ENCODE results near the gene ANKRD13B. TPM values are rescaled to one million over a fixed set of nuclear protein-coding genes. Genes with fewer than 3 reads are reported as not detected.

ANKRD13B gene
- total RNA-seq, 2 donors from 2014 or later = 11.5 to 35.5 TPM

GRCh38 chr17:29610395-29610794 is 17.5 kb downstream of the ANKRD13B start:
- H3K27me3 ChIP-seq (replicated peaks; ENCODE audit: insufficient read depth) = no peaks in the 10 kb centered on the region
- no peaks in the 10 kb centered on the region for H3K9me3 ChIP-seq
- TF ChIP-seq CTCF (IDR thresholded peaks at IDR 0.05) = no peak
- no peak overlapping the region for H3K27ac ChIP-seq
- DNase-seq (ENCODE audit: low spot score) (no peak), ATAC-seq (ENCODE audit: insufficient number of reproducible peaks, low FRiP score, low read depth) (no peak)
- H3K4me1 ChIP-seq (ENCODE audit: control insufficient read depth in 1 of 2, low read depth in 2 of 2) = peaks cover 14 to 26% of the 10 kb centered on the region in 2 donors
- no peak overlapping the region for H3K4me3 ChIP-seq
- no peaks in the 10 kb centered on the region for H3K36me3 ChIP-seq

GRCh38 chr17:29611351-29612093 is 18.6 kb downstream of the ANKRD13B start:
- Histone ChIP-seq H3K4me3 (no peak overlapping the region), H3K27ac (no peak overlapping the region), H3K4me1 (ENCODE audit: control insufficient read depth in 1 of 2, low read depth in 2 of 2) (peaks cover 23 to 37% of the 10 kb centered on the region in 2 donors), H3K9me3 (no peaks in the 10 kb centered on the region), H3K27me3 (replicated peaks; ENCODE audit: insufficient read depth) (no peaks in the 10 kb centered on the region), H3K36me3 (no peaks in the 10 kb centered on the region)
- DNase-seq (ENCODE audit: low spot score) = no peak
- ATAC-seq (ENCODE audit: insufficient number of reproducible peaks, low FRiP score, low read depth) = no peak
- no peak for TF ChIP-seq CTCF (IDR thresholded peaks at IDR 0.05)

GRCh38 chr17:29612094-29612403 is 19.1 kb downstream of the ANKRD13B start:
- H3K27me3 ChIP-seq (replicated peaks; ENCODE audit: insufficient read depth) = no peaks in the 10 kb centered on the region
- TF ChIP-seq CTCF (IDR thresholded peaks at IDR 0.05) = no peak
- ATAC-seq (ENCODE audit: insufficient number of reproducible peaks, low FRiP score, low read depth) = no peak
- peaks cover 28 to 42% of the 10 kb centered on the region in 2 donors for H3K4me1 ChIP-seq (ENCODE audit: control insufficient read depth in 1 of 2, low read depth in 2 of 2)
- no peaks in the 10 kb centered on the region for H3K9me3 ChIP-seq
- no peaks in the 10 kb centered on the region for H3K36me3 ChIP-seq
- DNase-seq (ENCODE audit: low spot score) = no peak
- no peak overlapping the region for H3K27ac ChIP-seq
- no peak overlapping the region for H3K4me3 ChIP-seq

DNA sequence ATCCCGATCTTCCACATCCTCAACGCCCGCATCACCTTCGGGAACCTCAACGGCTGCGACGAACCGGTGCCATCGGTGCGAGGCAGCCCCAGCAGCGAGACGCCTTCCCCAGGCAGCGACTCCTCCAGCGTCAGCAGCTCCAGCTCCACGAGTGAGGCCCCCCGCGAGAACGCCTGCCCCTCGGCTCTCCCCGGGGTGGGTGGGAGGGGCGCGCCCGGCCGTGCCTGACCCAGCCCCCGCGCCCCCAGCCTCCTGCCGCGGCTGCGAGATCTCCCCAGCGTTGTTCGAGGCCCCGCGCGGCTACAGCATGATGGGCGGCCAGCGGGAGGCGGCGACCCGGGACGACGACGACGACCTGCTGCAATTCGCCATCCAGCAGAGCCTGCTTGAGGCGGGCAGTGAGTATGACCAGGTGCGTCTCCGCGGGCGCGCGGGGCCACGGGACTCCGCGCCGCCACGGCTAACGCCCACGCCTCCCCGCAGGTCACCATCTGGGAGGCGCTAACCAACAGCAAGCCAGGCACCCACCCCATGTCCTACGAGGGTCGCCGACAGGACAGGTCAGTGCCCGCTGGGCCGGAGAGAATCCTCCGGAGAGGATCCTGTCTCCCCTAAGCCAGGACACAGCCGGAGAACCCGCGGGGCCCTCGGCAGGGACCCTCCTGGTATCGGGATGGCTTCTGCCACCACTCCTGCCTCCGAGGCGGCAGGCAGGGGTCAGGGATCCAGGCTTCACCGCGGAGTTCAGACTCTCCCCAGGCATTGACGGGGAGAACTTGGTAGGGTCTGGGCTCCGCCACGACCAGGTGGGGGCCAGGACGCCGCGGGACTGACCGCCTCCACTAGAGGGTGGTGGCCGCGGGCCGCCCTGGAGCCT is 19.7 kb downstream of the ANKRD13B start:
- no peaks in the 10 kb centered on the region for H3K9me3 ChIP-seq
- ATAC-seq (ENCODE audit: insufficient number of reproducible peaks, low FRiP score, low read depth) (no peak), DNase-seq (ENCODE audit: low spot score) (no peak)
- no peak overlapping the region for H3K27ac ChIP-seq
- H3K36me3 ChIP-seq = no peaks in the 10 kb centered on the region
- peaks cover 34 to 48% of the 10 kb centered on the region in 2 donors for H3K4me1 ChIP-seq (ENCODE audit: control insufficient read depth in 1 of 2, low read depth in 2 of 2)
- peak overlapping the region; percentile 62 for H3K4me3 ChIP-seq
- no peak for TF ChIP-seq CTCF (IDR thresholded peaks at IDR 0.05)
- H3K27me3 ChIP-seq (replicated peaks; ENCODE audit: insufficient read depth) = no peaks in the 10 kb centered on the region

- Histone ChIP-seq H3K4me1 (ENCODE audit: control insufficient read depth in 1 of 2, low read depth in 2 of 2) (peaks cover 35 to 56% of the 10 kb centered on the region in 2 donors), H3K27me3 (replicated peaks; ENCODE audit: insufficient read depth) (no peaks in the 10 kb centered on the region), H3K9me3 (no peaks in the 10 kb centered on the region), H3K36me3 (no peaks in the 10 kb centered on the region), H3K4me3 (peak overlapping the region; percentile 62), H3K27ac (no peak overlapping the region)
- DNase-seq (ENCODE audit: low spot score) (peak; percentile 72), ATAC-seq (ENCODE audit: insufficient number of reproducible peaks, low FRiP score, low read depth) (peak; percentile 44)
- TF ChIP-seq CTCF (IDR thresholded peaks at IDR 0.05) = peak; percentile 85
Observed at GRCh38 chr17:29613352-29613837, 20.5 kb downstream of the ANKRD13B start.
